K562 (cell line): ENCODE data around the gene RGS14. TPM values are rescaled to one million over a fixed set of nuclear protein-coding genes. Genes with fewer than 3 reads are reported as not detected.
A peak's percentile ranks its signal among the peaks of the same experiment; 100 is the strongest.

ENCODE experiments used
- ATAC-seq: fragments of 200-7000 bp; cut with Tn5 transposase; 3 replicates; pipeline ENCODE4 v1.9.1; 2020; ENCODE audit warnings: moderate library complexity
- BruUV-seq: library from RNA; stranded (reverse); fragments of 400-500 nt; replicated peaks from 2 replicates; lab custom pipeline; 2021; lab: Mats Ljungman, UMichigan
- CTCF ChIA-PET: fragments of 300-600 bp; formaldehyde crosslinking; extraction: SDS; loops from one replicate; lab custom pipeline; 2021; ENCODE audit warnings: low intra/inter-chr PET ratio; lab: Yijun Ruan, JAX
- POLR2A ChIA-PET: fragments of 300-600, 350-650 bp; sonication (Branson Sonifier 250); formaldehyde crosslinking; extraction: SDS; loops from one replicate; lab custom pipeline; 2021; ENCODE audit warnings: antibody characterized with exemption, inconsistent platforms; lab: Yijun Ruan, JAX
- DNase-seq, 4 experiments: peaks; one replicate each; pipeline versions ENCODE4 v3.0.0 to v3.0.0-alpha.2; 2011 to 2018; ENCODE audit warnings: low spot score in 3 of 4, mixed read lengths in 3 of 4; ENCODE audit errors: extremely low read depth in 1 of 4
- FAIRE-seq: peaks from 2 replicates; lab custom pipeline; 2011; peaks lifted over from hg19 to GRCh38; lab: Jason Lieb, UNC
- H2AFZ ChIP-seq: 2 replicates; pipeline ENCODE4 v1.6.0; 2011; ENCODE audit warnings: low read depth, low read length, control low read depth, inconsistent platforms
- H3K27ac ChIP-seq: fragments of 200-600 bp; 3 replicates; pipeline ENCODE4 v1.8.0; 2011; ENCODE audit warnings: low read depth, mild to moderate bottlenecking, control low read depth, inconsistent platforms, low read length, moderate library complexity, mixed read lengths; ENCODE audit errors: extremely low read depth
- H3K27me3 ChIP-seq, 2 experiments: fragments of 300-600 bp in 1 of 2; 2 replicates in 1 of 2; 3 replicates in 1 of 2; pipeline versions ENCODE4 v1.6.0 to v1.8.0; 2011; ENCODE audit warnings: inconsistent platforms in 2 of 2, low read length in 2 of 2, mild to moderate bottlenecking in 1 of 2, mixed read lengths in 1 of 2, moderate library complexity in 1 of 2; ENCODE audit not compliant: control insufficient read depth in 2 of 2, insufficient read depth in 2 of 2
- H3K36me3 ChIP-seq: fragments of 300-600 bp; 3 replicates; pipeline ENCODE4 v1.8.0; 2011; ENCODE audit warnings: mild to moderate bottlenecking, low read length, inconsistent platforms; ENCODE audit not compliant: control insufficient read depth, insufficient read depth
- H3K4me1 ChIP-seq, 2 experiments: fragments of 200-600 bp in 1 of 2; replicated peaks in 1 of 2; 2 replicates in 1 of 2; 3 replicates in 1 of 2; pipeline versions ENCODE4 v1.5.1 to v1.8.0; 2011; ENCODE audit warnings: inconsistent platforms in 2 of 2, low read length in 2 of 2, mild to moderate bottlenecking in 1 of 2, mixed read lengths in 1 of 2, moderate library complexity in 1 of 2; ENCODE audit not compliant: control insufficient read depth in 2 of 2, insufficient read depth in 2 of 2
- H3K4me2 ChIP-seq: 2 replicates; pipeline ENCODE4 v1.6.1; 2011; ENCODE audit warnings: low read length, control low read depth, inconsistent platforms, mixed read lengths; ENCODE audit not compliant: insufficient read depth
- H3K4me3 ChIP-seq: fragments of 200-600 bp; sonication (generic), shearing (Covaris generic); 2 replicates; pipeline ENCODE4 v1.5.1; 2016; ENCODE audit warnings: control low read depth, inconsistent platforms
- H3K79me2 ChIP-seq: fragments of 200-600 bp; 3 replicates; pipeline ENCODE4 v1.8.0; 2011; ENCODE audit warnings: low read length, inconsistent platforms; ENCODE audit not compliant: control insufficient read depth, insufficient read depth
- H3K9ac ChIP-seq, 2 experiments: 2 replicates each; pipeline versions ENCODE4 v1.6.0 to v1.6.1; 2011; ENCODE audit warnings: low read depth in 2 of 2, low read length in 2 of 2, control low read depth in 1 of 2, inconsistent platforms in 1 of 2, mild to moderate bottlenecking in 1 of 2, mixed read lengths in 1 of 2; ENCODE audit not compliant: insufficient read depth in 1 of 2
- H3K9me1 ChIP-seq: one replicate; pipeline ENCODE4 v1.6.0; 2011; ENCODE audit warnings: inconsistent platforms, mild to moderate bottlenecking, low read length, moderate library complexity; ENCODE audit not compliant: control insufficient read depth, insufficient read depth
- H3K9me3 ChIP-seq: replicated peaks from 2 replicates; pipeline ENCODE4 v1.5.1; 2011; ENCODE audit warnings: low read depth, low read length, inconsistent platforms; ENCODE audit not compliant: control insufficient read depth, insufficient read depth
- H4K20me1 ChIP-seq: replicated peaks from 2 replicates; pipeline ENCODE4 v1.6.1; 2011; ENCODE audit warnings: low read length, inconsistent platforms, mixed read lengths; ENCODE audit not compliant: control insufficient read depth, insufficient read depth
- WGBS: fragments of 100-300 bp; shearing (Covaris generic); methylation state at CpG from one replicate; pipeline ENCODE4 v1.1.6; 2016; ENCODE audit warnings: low coverage, mixed read lengths; ENCODE audit not compliant: insufficient coverage; ENCODE audit errors: missing lambda C conversion rate; 5-methylcytosine and 5-hydroxymethylcytosine counted together
- in situ Hi-C: fragments of 300-500 bp; cut with MboI; formaldehyde crosslinking; loops from 4 replicates; pipeline ENCODE4 v1.15.0; 2018; ENCODE audit warnings: inconsistent platforms, mixed read lengths
- intact Hi-C: fragments of 100-400 bp; cut with micrococcal nuclease; formaldehyde crosslinking; loops from 2 replicates; pipeline ENCODE4 v1.14.2; 2022
- polyA plus RNA-seq, 8 experiments: library from polyadenylated mRNA; depleted of rRNA in 4 of 8; stranded (reverse) in 5 of 8; unstranded in 3 of 8; fragments of >200 nt; fragmentation: Nextera tagmentation in 2 of 8; fragmentation: Illumina TruSeq in 1 of 8; extraction: Ambion mirVana in 2 of 8; extraction: Trizol in 1 of 8; gene quantifications; 2 replicates each; pipeline versions ENCODE4 v1.2.1 to v1.2.3, GENCODE V29; 2011 to 2014; ENCODE audit warnings: inconsistent platforms in 1 of 8, missing spikeins in 1 of 8
- total RNA-seq, 7 experiments: library from RNA; depleted of rRNA in 6 of 7; stranded (reverse); fragments of >200 nt in 6 of 7; fragmentation: Illumina TruSeq in 2 of 7; extraction: Trizol in 2 of 7; gene quantifications; 2 replicates each; pipeline versions ENCODE4 v1.2.1 to v1.2.3, GENCODE V29; 2011 to 2021; ENCODE audit warnings: low replicate concordance in 1 of 7
- TF ChIP-seq, protein P1 (sequence below): sonication (generic); formaldehyde crosslinking; IDR thresholded peaks from 2 replicates; pipeline ENCODE4 v1.8.1; 2023; ENCODE audit warnings: mild to moderate bottlenecking, missing genetic modification reagents
- TF ChIP-seq, protein P2 (sequence below): sonication (generic); formaldehyde crosslinking; IDR thresholded peaks from 2 replicates; pipeline ENCODE4 v1.8.0; 2022; ENCODE audit warnings: missing genetic modification reagents, mild to moderate bottlenecking, borderline replicate concordance
- TF ChIP-seq, protein P3 (sequence below), 3 experiments: fragments of 200-800 bp in 1 of 3; fragments of 250-450 bp in 1 of 3; fragments of 450-650 bp in 1 of 3; sonication (Bioruptor Pico) in 1 of 3; sonication (Bioruptor generic) in 1 of 3; formaldehyde crosslinking in 1 of 3; IDR thresholded peaks; 2 replicates each; pipeline versions ENCODE4 v1.6.1 to v1.8.0; 2016 to 2022; ENCODE audit warnings: mild to moderate bottlenecking in 2 of 3, missing genetic modification characterization in 2 of 3, missing compliant biosample characterization in 1 of 3, moderate library complexity in 1 of 3

Gene RGS14
- total and polyA plus RNA-seq, 9 of the 15 experiments (the other 6 are each of a cell fraction or from before 2014, with no cell fraction given), result 0.28 to 75.9 (median 34.5) TPM

DNA sequence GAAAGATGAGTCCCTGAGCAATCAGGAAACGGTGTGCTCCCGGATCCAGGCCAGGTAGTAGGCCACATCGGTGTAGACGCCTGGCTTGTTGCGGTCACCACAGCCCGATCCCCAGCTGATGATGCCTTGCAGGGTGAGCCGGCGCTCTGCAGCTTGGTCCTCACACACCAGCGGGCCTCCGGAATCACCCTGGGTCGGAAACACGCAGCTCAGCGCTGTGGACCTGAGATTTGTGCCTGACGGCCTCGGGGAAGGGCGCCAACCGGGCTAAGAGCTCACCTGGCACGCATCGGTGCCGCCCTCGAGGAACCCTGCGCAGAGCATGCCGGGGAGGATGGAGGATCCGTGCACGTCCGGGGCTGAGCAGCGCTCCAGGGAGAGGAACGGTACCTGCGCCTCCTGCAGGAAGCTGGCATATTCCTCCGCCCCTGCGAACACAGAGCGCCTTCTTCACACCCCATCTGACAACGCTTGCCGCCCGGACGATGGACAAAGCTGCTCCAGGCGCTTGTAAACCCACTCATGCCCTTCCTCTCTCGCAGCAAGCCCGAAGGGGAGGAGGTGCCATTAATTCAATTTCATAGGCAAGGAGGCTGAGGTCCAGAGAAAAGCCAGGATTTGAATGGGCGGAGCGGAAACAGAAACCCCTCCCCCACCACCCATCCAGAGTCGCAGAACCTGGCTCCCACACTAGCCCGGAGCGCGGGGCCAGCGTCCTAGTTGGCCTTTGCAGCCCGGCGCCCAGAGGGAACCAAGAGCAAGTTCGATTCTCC, 44.7 kb downstream of the RGS14 start:
- no peak overlapping the region for H3K27ac ChIP-seq
- intact Hi-C loops, result no loop called here
- TSS peak; percentile 71 for BruUV-seq
- H3K9me3 ChIP-seq, result no peaks in the 10 kb centered on the region
- TF ChIP-seq, protein P1, sequence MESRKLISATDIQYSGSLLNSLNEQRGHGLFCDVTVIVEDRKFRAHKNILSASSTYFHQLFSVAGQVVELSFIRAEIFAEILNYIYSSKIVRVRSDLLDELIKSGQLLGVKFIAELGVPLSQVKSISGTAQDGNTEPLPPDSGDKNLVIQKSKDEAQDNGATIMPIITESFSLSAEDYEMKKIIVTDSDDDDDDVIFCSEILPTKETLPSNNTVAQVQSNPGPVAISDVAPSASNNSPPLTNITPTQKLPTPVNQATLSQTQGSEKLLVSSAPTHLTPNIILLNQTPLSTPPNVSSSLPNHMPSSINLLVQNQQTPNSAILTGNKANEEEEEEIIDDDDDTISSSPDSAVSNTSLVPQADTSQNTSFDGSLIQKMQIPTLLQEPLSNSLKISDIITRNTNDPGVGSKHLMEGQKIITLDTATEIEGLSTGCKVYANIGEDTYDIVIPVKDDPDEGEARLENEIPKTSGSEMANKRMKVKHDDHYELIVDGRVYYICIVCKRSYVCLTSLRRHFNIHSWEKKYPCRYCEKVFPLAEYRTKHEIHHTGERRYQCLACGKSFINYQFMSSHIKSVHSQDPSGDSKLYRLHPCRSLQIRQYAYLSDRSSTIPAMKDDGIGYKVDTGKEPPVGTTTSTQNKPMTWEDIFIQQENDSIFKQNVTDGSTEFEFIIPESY, result peak; percentile 64
- TF ChIP-seq, protein P2, sequence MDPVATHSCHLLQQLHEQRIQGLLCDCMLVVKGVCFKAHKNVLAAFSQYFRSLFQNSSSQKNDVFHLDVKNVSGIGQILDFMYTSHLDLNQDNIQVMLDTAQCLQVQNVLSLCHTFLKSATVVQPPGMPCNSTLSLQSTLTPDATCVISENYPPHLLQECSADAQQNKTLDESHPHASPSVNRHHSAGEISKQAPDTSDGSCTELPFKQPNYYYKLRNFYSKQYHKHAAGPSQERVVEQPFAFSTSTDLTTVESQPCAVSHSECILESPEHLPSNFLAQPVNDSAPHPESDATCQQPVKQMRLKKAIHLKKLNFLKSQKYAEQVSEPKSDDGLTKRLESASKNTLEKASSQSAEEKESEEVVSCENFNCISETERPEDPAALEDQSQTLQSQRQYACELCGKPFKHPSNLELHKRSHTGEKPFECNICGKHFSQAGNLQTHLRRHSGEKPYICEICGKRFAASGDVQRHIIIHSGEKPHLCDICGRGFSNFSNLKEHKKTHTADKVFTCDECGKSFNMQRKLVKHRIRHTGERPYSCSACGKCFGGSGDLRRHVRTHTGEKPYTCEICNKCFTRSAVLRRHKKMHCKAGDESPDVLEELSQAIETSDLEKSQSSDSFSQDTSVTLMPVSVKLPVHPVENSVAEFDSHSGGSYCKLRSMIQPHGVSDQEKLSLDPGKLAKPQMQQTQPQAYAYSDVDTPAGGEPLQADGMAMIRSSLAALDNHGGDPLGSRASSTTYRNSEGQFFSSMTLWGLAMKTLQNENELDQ (CRISPR knock-in tag), result no peak
- TF ChIP-seq, protein P3, sequence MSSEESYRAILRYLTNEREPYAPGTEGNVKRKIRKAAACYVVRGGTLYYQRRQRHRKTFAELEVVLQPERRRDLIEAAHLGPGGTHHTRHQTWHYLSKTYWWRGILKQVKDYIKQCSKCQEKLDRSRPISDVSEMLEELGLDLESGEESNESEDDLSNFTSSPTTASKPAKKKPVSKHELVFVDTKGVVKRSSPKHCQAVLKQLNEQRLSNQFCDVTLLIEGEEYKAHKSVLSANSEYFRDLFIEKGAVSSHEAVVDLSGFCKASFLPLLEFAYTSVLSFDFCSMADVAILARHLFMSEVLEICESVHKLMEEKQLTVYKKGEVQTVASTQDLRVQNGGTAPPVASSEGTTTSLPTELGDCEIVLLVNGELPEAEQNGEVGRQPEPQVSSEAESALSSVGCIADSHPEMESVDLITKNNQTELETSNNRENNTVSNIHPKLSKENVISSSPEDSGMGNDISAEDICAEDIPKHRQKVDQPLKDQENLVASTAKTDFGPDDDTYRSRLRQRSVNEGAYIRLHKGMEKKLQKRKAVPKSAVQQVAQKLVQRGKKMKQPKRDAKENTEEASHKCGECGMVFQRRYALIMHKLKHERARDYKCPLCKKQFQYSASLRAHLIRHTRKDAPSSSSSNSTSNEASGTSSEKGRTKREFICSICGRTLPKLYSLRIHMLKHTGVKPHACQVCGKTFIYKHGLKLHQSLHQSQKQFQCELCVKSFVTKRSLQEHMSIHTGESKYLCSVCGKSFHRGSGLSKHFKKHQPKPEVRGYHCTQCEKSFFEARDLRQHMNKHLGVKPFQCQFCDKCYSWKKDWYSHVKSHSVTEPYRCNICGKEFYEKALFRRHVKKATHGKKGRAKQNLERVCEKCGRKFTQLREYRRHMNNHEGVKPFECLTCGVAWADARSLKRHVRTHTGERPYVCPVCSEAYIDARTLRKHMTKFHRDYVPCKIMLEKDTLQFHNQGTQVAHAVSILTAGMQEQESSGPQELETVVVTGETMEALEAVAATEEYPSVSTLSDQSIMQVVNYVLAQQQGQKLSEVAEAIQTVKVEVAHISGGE (CRISPR knock-in tag; IDR thresholded peaks at IDR 0.05), result peak in 1 of 3 experiments; percentile 53; a peak in 1 of 6 replicates
- H2AFZ ChIP-seq, result no peak overlapping the region
- H3K36me3 ChIP-seq, result no peaks in the 10 kb centered on the region
- in situ Hi-C loops, result no loop called here
- H3K4me1 ChIP-seq, result peaks cover 10 to 48% of the 10 kb centered on the region in 2 experiments
- ChIA-PET POLR2A (interaction anchor here (0.6 to 2.5 kb wide), 10 partner anchors 10 to 89 kb away, joined by 3 to 17 read pairs (median 5); no protein-coding TSS in a partner anchor), CTCF (interaction anchor here (4.0 kb wide), 1 partner anchor 53 kb away, joined by 107 read pairs; no protein-coding TSS in a partner anchor)
- H3K4me2 ChIP-seq, result peak overlapping the region; percentile 80; the same call in 1 of the 2 replicates
- peak overlapping the region in 1 of 2 experiments; percentile 0; a peak in 1 of 4 replicates for H3K9ac ChIP-seq
- H3K79me2 ChIP-seq, result peaks cover 4% of the 10 kb centered on the region; the same call in 1 of the 3 replicates
- no peak overlapping the region for H3K4me3 ChIP-seq
- no peak for ATAC-seq
- DNase-seq, result no peak
- peaks cover 0 to 11% of the 10 kb centered on the region in 2 experiments; a peak in 3 of 5 replicates for H3K27me3 ChIP-seq
- no peaks in the 10 kb centered on the region for H4K20me1 ChIP-seq
- WGBS, result 86% methylated on average over 41 of the region's 49 CpGs
- H3K9me1 ChIP-seq, result no peaks in the 10 kb centered on the region
- no peak for FAIRE-seq
